GM12864 (cell line): Measurements from ENCODE around the gene SIGLECL1.

Source experiments
- DNase-seq: peaks from one replicate; pipeline ENCODE4 v3.0.0-alpha.2; 2011; ENCODE audit warnings: low read depth
- H3K4me3 ChIP-seq: 2 replicates; pipeline ENCODE4 v1.5.1; 2011; ENCODE audit warnings: mild to moderate bottlenecking, low read depth, low read length, control low read depth
- TF ChIP-seq, protein P1 (sequence below): IDR thresholded peaks from 2 replicates; pipeline ENCODE4 v1.5.1; 2011; ENCODE audit warnings: low read depth, mild to moderate bottlenecking, moderate library complexity, low read length, control low read depth, inconsistent platforms; ENCODE audit errors: missing control alignments

The SIGLECL1 gene

DNA sequence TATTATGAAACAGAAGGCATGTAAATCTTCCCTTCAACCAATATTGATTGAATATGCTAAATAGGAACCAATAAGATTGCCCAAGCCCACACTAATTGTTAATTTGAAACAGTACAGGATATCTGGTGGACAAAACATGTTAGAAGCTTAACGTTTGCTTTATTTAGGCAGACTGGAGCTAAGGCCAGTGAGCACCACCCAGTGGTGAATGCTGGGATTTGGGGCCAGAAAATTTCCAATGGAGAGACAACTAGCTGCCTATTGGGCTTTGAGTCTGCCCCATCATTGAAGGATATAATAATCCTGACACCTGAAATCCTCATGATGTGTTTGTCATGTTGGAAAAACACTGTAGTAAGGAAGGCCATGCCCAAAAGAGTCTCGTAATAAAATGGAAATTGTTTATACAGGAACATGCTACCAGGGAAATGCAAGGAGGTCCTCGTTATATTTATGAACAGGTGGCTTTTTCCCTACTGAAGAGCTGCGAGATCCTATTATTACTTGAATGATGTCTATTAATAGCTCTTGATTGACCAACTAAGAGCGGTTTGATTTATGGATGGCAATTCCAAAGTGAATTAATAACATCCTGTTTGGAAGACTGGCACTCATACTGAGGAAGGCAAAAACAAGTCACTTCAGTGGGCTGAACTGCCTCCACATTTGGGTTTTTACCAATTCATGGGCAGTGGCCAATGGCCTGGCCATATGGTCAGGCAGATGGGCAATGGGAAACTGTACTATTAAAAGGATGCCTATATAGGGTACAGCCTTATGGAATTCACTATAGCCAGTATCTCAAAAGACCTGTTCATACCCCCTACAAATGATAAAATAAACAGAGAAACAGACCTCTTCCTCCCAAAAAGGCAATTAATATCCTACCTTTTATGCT lies 8.7 kb downstream of the SIGLECL1 start:
- DNase-seq = no peak

DNA sequence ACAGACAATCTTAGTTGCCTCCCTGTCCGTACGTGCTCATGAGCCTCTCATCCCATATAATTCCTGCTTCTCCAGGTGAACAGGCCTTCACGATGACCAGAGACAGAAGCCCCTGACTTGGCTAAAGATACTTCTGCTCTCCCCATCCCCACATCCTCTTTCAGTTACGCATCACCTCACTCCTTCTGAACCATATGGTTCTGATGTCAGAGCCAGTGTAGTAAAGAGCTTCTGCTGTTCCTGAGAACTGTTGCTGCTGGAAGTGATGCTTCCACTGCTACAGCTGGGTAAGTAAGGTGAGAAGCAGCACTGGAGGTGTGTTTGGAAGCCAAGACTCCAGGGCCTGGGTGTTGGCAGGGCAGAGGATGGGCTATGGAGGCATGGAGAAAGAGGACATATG lies 12.9 kb downstream of the SIGLECL1 start:
- H3K4me3 ChIP-seq = no peak overlapping the region
- TF ChIP-seq, protein P1, sequence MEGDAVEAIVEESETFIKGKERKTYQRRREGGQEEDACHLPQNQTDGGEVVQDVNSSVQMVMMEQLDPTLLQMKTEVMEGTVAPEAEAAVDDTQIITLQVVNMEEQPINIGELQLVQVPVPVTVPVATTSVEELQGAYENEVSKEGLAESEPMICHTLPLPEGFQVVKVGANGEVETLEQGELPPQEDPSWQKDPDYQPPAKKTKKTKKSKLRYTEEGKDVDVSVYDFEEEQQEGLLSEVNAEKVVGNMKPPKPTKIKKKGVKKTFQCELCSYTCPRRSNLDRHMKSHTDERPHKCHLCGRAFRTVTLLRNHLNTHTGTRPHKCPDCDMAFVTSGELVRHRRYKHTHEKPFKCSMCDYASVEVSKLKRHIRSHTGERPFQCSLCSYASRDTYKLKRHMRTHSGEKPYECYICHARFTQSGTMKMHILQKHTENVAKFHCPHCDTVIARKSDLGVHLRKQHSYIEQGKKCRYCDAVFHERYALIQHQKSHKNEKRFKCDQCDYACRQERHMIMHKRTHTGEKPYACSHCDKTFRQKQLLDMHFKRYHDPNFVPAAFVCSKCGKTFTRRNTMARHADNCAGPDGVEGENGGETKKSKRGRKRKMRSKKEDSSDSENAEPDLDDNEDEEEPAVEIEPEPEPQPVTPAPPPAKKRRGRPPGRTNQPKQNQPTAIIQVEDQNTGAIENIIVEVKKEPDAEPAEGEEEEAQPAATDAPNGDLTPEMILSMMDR = no peak
- DNase-seq = no peak

More for the DNA sequence above, 8.7 kb downstream of the SIGLECL1 start:
- no peak overlapping the region for H3K4me3 ChIP-seq
- TF ChIP-seq, protein P1 = peak; percentile 84

DNA sequence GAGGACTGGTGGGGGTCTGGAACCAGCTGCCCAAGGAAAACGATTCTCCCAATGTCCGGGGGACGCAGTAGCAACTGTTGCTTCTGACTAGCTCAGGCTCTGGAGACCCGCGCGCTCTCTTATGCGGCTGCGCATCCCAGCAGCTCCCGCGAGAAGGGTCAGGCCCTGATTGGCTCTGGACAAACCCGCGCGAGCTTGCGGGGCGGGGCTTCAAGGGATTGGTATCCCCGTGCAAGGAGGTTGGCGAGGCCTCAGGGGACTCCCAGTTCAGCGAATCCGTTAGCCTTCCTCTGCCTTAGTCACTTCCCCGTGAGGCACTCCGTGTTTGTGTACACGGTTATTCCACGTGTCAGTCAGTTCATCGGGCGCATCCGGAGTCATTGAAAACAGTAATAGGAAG lies 20.2 kb downstream of the SIGLECL1 start:
- DNase-seq = no peak
- TF ChIP-seq, protein P1 = no peak
- H3K4me3 ChIP-seq = no peak overlapping the region

GRCh38 chr19:51272183-51272810 lies 21.4 kb downstream of the SIGLECL1 start:
- TF ChIP-seq, protein P1 = no peak
- no peak for DNase-seq

DNA sequence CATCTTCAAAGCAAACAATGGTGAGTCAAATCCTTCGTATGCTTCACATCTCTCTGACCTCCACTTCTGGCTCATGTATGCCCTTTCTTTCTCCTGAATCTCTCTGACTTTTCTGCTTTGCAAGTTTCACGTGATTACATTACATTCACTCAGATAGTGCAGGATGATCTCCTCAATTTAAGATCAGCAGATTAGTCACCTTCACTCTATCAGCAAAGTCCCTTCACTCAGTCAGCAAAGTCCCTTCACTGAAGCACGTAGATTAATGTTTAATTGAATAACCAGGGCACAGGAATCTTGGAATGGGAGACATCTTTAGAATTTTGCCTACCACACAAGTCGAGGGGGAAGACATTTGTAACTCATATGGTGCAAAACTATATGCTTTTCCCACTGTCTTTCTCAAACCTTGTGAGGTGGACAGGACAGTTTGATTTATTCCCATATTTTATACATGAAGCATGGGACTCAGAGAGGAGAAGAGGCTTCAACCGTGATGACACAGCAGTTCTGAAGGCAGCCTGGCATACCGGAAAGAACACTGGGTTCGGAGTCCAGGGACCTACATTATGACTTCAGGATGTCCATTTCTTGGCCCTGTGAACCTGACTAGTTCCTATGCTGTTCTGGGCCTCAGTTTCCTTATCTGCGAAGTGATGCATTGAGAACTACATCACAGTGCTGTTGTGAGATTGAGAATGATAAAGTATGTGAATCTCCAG lies 23.3 kb downstream of the SIGLECL1 start:
- TF ChIP-seq, protein P1 = no peak
- no peak for DNase-seq
- H3K4me3 ChIP-seq = no peak overlapping the region

More at GRCh38 chr19:51272183-51272810, 21.4 kb downstream of the SIGLECL1 start:
- no peak overlapping the region for H3K4me3 ChIP-seq

- no peak overlapping the region for H3K4me3 ChIP-seq
- TF ChIP-seq, protein P1 = no peak
- no peak for DNase-seq
These were observed 26.2 kb downstream of the SIGLECL1 start for GRCh38 chr19:51277112-51277511.
